Fibroblast of the aortic adventitia (primary cell): ENCODE results near the gene ZBTB7B. TPM values are rescaled to one million over a fixed set of nuclear protein-coding genes. Genes with fewer than 3 reads are reported as not detected.

Source experiments
- DNase-seq: peaks from one replicate; pipeline ENCODE4 v3.0.0-alpha.2; 2010; ENCODE audit warnings: low read depth
- H3K4me3 ChIP-seq: 2 replicates; pipeline ENCODE4 v1.5.1; 2011; ENCODE audit warnings: low read depth, mild to moderate bottlenecking, control low read depth, low read length, moderate library complexity
- CTCF ChIP-seq: IDR thresholded peaks from 2 replicates; pipeline ENCODE4 v1.5.1; 2011; ENCODE audit warnings: mild to moderate bottlenecking, low read length, control low read depth, inconsistent platforms; ENCODE audit not compliant: insufficient read depth
- total RNA-seq: library from RNA; depleted of rRNA; stranded (reverse); fragments of >200 nt; gene quantifications from 2 replicates; pipeline ENCODE4 v1.2.3, GENCODE V29; 2012; ENCODE audit warnings: low replicate concordance

The ZBTB7B gene
- total RNA-seq, 1 donor: 15.4 TPM

GRCh38 chr1:155050560-155051341 is 48.1 kb downstream of the ZBTB7B start, which contains the start of gene ADAM15:
TSS of gene ADAM15 (plus strand) at chr1:155051316. CDS start at chr1:155051387, 71 bp downstream.
- H3K4me3 ChIP-seq: peak within 1 kb of the TSS; percentile 81
- peak; percentile 69 for TF ChIP-seq CTCF
- peak; percentile 56 for DNase-seq

GRCh38 chr1:155051342-155051776 is 48.8 kb downstream of the ZBTB7B start:
- TF ChIP-seq CTCF: no peak
- peak overlapping the region; percentile 81 for H3K4me3 ChIP-seq
- no peak for DNase-seq

- H3K4me3 ChIP-seq: peak overlapping the region; percentile 81
- no peak for TF ChIP-seq CTCF
- peak; percentile 22 for DNase-seq
These were observed 49.3 kb downstream of the ZBTB7B start for GRCh38 chr1:155051777-155052398.

- peak overlapping the region; percentile 81 for H3K4me3 ChIP-seq
- DNase-seq: no peak
- peak; percentile 31 for TF ChIP-seq CTCF
These were observed 50.1 kb downstream of the ZBTB7B start for GRCh38 chr1:155052439-155053395.

GRCh38 chr1:155053531-155054105 is 51.0 kb downstream of the ZBTB7B start:
- TF ChIP-seq CTCF: no peak
- no peak for DNase-seq
- H3K4me3 ChIP-seq: no peak overlapping the region

- no peak overlapping the region for H3K4me3 ChIP-seq
- no peak for TF ChIP-seq CTCF
- DNase-seq: no peak
These were observed 54.5 kb downstream of the ZBTB7B start for GRCh38 chr1:155057104-155057503.
